GM12873 (cell line): ENCODE measurements around the gene VPS4A.

Experiments used
- TF ChIP-seq, protein P1 (sequence below): IDR thresholded peaks from 2 replicates; pipeline ENCODE4 v1.5.1; 2012; ENCODE audit warnings: low read depth, mild to moderate bottlenecking, moderate library complexity, low read length, control low read depth; ENCODE audit not compliant: insufficient read depth; ENCODE audit errors: missing control alignments

Gene VPS4A

GRCh38 chr16:69318177-69318910, 7.2 kb downstream of the VPS4A start:
- TF ChIP-seq, protein P1, sequence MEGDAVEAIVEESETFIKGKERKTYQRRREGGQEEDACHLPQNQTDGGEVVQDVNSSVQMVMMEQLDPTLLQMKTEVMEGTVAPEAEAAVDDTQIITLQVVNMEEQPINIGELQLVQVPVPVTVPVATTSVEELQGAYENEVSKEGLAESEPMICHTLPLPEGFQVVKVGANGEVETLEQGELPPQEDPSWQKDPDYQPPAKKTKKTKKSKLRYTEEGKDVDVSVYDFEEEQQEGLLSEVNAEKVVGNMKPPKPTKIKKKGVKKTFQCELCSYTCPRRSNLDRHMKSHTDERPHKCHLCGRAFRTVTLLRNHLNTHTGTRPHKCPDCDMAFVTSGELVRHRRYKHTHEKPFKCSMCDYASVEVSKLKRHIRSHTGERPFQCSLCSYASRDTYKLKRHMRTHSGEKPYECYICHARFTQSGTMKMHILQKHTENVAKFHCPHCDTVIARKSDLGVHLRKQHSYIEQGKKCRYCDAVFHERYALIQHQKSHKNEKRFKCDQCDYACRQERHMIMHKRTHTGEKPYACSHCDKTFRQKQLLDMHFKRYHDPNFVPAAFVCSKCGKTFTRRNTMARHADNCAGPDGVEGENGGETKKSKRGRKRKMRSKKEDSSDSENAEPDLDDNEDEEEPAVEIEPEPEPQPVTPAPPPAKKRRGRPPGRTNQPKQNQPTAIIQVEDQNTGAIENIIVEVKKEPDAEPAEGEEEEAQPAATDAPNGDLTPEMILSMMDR: no peak

DNA sequence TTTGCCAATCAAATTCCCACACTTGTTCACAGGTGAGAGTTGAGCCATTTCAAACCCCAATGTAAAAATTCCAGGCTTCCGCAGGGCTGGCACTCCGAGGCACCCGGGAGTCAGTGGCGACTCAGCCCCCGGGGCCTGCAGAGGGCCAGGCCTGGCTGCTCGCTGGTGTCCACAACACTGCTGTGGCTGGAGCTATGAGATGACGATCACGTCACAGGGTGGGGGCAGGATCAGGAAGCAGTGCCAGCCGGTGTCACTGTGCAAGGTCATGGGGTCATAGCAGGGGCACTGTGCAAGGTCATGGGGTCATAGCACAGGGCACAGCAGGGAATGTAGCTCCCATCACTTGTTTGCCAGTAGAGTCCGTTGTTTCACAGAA, 7.8 kb downstream of the VPS4A start:
- TF ChIP-seq, protein P1: no peak

DNA sequence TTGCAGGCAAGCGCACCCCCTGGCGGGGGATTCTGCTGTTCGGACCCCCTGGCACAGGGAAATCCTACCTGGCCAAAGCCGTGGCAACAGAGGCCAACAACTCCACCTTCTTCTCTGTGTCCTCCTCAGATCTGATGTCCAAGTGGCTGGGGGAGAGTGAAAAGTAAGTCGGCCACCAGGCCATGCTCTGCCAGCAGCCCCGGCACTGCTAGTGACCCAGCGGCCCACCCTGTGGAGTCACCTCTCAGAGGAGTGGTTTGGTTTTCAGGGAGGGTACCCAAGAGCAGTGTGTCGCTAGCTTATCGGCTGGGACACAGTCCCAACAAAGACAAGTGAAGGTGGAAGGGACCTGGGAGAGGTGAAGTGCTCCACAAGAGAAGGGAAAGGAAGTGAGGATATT, 8.2 kb downstream of the VPS4A start:
- TF ChIP-seq, protein P1: no peak

GRCh38 chr16:69319826-69320739, 8.9 kb downstream of the VPS4A start:
- TF ChIP-seq, protein P1: no peak

GRCh38 chr16:69320740-69321073, 9.6 kb downstream of the VPS4A start:
- TF ChIP-seq, protein P1: no peak

DNA sequence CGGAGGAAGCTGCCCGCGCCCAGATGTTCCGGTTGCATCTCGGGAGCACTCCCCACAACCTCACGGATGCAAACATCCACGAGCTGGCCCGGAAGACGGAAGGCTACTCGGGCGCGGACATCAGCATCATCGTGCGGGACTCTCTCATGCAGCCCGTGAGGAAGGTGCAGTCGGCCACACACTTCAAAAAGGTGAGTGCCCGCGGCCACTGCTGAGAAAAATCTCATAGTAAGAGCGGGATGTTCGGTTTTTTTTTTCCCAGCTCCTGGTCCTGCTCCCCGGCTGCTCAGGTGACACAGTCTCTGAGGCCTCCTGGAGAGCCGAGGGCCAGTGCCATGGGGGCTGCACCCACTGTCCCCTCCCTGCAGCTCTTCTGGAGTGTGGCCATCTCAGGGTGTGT, 9.9 kb downstream of the VPS4A start:
- TF ChIP-seq, protein P1: no peak

DNA sequence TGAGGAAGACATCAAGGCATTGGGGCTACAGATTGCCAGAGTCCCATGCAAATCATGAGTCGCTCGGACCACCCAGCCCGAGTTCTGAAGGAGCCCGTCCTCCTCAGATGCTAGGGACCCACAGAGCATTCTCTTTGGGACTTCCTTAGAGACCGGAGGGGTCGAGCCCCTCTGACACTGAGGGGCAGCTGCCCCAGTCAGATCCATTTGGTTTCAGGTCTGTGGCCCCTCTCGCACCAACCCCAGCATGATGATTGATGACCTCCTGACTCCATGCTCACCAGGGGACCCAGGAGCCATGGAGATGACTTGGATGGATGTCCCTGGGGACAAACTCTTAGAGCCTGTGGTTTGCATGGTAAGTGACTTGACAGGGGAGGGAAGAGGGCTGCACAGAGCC, 11.2 kb downstream of the VPS4A start:
- TF ChIP-seq, protein P1: no peak
